HEK293T (cell line): Measurements from ENCODE around the gene SGSH.

Experiments used
- CTCF ChIA-PET: fragments of 350-600 bp; formaldehyde crosslinking; extraction: SDS; loops from one replicate; lab custom pipeline; 2021; ENCODE audit warnings: antibody characterized with exemption, inconsistent platforms; lab: Yijun Ruan, JAX
- POLR2A ChIA-PET: fragments of 350-600 bp; formaldehyde crosslinking; extraction: SDS; loops from one replicate; lab custom pipeline; 2020; ENCODE audit warnings: antibody characterized with exemption, inconsistent platforms; lab: Yijun Ruan, JAX
- DNase-seq: peaks from one replicate; pipeline ENCODE4 v3.0.0; 2012; ENCODE audit warnings: mixed read lengths; ENCODE audit errors: extremely low spot score
- ARNT ChIP-seq: fragments of 450-650 bp; IDR thresholded peaks from 2 replicates; pipeline ENCODE4 v1.6.1; 2017; ENCODE audit warnings: mild to moderate bottlenecking
- BHLHE40 ChIP-seq: fragments of 450-650 bp; IDR thresholded peaks from 2 replicates; pipeline ENCODE4 v1.6.1; 2016; ENCODE audit warnings: mild to moderate bottlenecking, moderate library complexity, borderline replicate concordance
- CTBP1 ChIP-seq: fragments of 450-650 bp; IDR thresholded peaks from 2 replicates; pipeline ENCODE4 v1.6.1; 2016; ENCODE audit warnings: borderline replicate concordance
- ELF4 ChIP-seq: fragments of 450-650 bp; IDR thresholded peaks from 2 replicates; pipeline ENCODE4 v1.6.1; 2017; ENCODE audit warnings: antibody characterized with exemption
- FOXA1 ChIP-seq: fragments of 450-650 bp; IDR thresholded peaks from 2 replicates; pipeline ENCODE4 v1.6.1; 2016; ENCODE audit warnings: mild to moderate bottlenecking
- FOXK2 ChIP-seq: fragments of 450-650 bp; IDR thresholded peaks from 2 replicates; pipeline ENCODE4 v1.6.1; 2016; ENCODE audit warnings: mild to moderate bottlenecking
- FOXM1 ChIP-seq: fragments of 450-650 bp; IDR thresholded peaks from 2 replicates; pipeline ENCODE4 v1.6.1; 2017; ENCODE audit warnings: mild to moderate bottlenecking, borderline replicate concordance
- HDGF ChIP-seq: fragments of 450-650 bp; IDR thresholded peaks from 2 replicates; pipeline ENCODE4 v1.6.1; 2017; ENCODE audit warnings: antibody characterized with exemption, borderline replicate concordance
- L3MBTL2 ChIP-seq: fragments of 450-650 bp; conservative IDR thresholded peaks from 2 replicates; pipeline ENCODE4 v1.6.1; 2016; ENCODE audit warnings: mild to moderate bottlenecking
- LEF1 ChIP-seq: fragments of 450-650 bp; IDR thresholded peaks from 2 replicates; pipeline ENCODE4 v1.6.1; 2017; ENCODE audit warnings: mild to moderate bottlenecking, borderline replicate concordance
- NFRKB ChIP-seq: fragments of 450-650 bp; IDR thresholded peaks from 2 replicates; pipeline ENCODE4 v1.6.1; 2016; ENCODE audit warnings: mild to moderate bottlenecking, moderate library complexity
- SP1 ChIP-seq: fragments of 450-650 bp; IDR thresholded peaks from 2 replicates; pipeline ENCODE4 v1.6.1; 2017
- SUZ12 ChIP-seq: fragments of 450-650 bp; IDR thresholded peaks from 2 replicates; pipeline ENCODE4 v1.6.1; 2016; ENCODE audit warnings: mild to moderate bottlenecking
- TARDBP ChIP-seq: fragments of 450-650 bp; IDR thresholded peaks from 2 replicates; pipeline ENCODE4 v1.6.1; 2016
- ZNF384 ChIP-seq: fragments of 450-650 bp; IDR thresholded peaks from 2 replicates; pipeline ENCODE4 v1.6.1; 2016
- TF ChIP-seq, protein P1 (sequence below): fragments of 450-650 bp; IDR thresholded peaks from 2 replicates; pipeline ENCODE4 v1.6.1; 2016

Gene SGSH

DNA sequence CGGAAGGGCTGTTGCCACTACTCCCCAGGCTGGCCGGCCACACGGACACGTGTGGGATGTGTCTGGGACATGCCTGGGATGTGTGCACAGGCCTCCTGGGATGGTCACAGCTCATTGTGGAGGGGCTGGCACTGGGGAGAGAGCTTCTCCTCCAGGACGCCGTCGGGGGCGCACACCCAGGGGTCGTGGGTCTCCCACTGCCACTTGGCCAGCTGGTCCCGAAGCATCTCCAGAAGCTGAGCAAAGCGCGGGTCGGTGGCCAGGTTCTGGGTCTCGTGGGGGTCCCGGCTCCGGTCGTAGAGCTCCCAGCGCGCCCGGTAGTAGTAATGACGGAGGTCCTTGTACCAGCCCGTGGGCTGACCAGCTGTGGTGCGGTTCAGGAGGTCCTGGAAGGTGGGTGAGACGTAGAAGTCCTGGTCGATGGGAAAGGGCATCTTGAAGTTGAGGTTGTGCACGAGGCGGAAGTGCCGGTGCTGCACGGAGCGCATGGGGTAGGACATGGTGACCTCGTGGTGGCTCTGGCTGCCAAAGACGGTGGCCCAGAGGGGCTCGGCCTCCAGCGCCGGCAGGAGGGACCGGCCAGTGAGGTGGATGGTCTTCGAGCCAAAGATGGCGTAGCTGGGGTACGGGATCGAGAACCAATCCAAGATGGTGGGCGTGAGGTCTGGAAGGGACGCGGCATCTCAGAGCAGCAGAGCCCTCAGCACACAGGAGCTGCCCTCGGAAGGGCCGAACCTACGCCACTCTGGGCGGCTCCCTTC is 9.6 kb downstream of the SGSH start:
- POLR2A ChIA-PET, result interaction anchor here (1.4 kb wide), 1 partner anchor 10 kb away, joined by 4 read pairs; the partner anchor contains the start of genes SGSH and SLC26A11
- DNase-seq, result no peak
- CTCF ChIA-PET, result no interaction called here
- TF ChIP-seq NFRKB (no peak), TARDBP (no peak), LEF1 (no peak), ARNT (no peak), FOXM1 (no peak), SP1 (no peak), FOXK2 (no peak), SUZ12 (no peak), ZNF384 (no peak), HDGF (no peak), BHLHE40 (no peak), L3MBTL2 (no peak), ELF4 (no peak), FOXA1 (no peak), CTBP1 (no peak)
- TF ChIP-seq, protein P1, sequence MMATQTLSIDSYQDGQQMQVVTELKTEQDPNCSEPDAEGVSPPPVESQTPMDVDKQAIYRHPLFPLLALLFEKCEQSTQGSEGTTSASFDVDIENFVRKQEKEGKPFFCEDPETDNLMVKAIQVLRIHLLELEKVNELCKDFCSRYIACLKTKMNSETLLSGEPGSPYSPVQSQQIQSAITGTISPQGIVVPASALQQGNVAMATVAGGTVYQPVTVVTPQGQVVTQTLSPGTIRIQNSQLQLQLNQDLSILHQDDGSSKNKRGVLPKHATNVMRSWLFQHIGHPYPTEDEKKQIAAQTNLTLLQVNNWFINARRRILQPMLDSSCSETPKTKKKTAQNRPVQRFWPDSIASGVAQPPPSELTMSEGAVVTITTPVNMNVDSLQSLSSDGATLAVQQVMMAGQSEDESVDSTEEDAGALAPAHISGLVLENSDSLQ, result no peak

DNA sequence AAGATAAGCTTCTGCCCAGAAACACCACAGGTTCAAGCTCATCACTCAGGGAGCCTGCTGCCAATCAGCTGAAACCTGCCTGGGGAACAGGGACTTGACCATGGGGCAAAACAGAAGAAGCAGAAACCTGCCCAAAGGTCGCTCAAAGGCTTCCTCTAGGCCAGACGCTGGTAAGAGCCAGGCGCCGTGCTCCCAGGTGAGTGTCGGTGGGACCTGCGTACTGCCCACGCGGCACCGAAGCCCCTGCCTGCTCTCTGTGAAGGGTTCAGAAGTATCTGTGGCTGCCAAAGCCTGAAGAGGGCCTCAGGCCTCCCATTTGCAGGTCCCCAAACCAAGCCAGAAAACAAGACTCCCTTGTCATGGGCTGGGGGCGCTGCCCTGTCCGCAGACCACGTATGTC is 10.4 kb downstream of the SGSH start:
- DNase-seq, result no peak
- ChIA-PET CTCF (no interaction called here), POLR2A (no interaction called here)
- TF ChIP-seq L3MBTL2 (no peak), CTBP1 (no peak), ZNF384 (no peak), LEF1 (no peak), ARNT (no peak), NFRKB (no peak), ELF4 (no peak), FOXM1 (no peak), TARDBP (no peak), FOXK2 (no peak), SP1 (no peak)
- TF ChIP-seq, protein P1, result no peak

DNA sequence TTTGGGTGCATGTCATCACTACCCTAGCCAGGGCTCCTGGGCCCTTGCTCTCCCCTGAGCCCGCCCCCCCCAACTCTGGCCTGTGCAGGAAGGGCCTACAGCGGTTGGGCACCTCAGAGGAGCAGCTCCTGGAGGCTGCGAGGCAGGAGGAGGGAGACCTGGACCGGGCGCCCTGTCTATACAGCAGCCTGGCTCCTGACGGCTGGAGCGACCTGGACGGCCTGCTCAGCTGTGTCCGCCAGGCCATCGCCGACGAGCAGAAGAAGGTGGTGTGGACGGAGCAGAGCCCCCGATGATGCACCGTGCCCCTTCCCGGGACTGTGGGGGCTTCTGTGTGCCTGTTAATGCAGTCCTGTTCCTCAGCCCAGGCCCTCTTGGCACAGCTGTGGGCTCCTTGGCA is 12.1 kb downstream of the SGSH start:
- TF ChIP-seq FOXA1 (no peak), L3MBTL2 (no peak), HDGF (no peak), ARNT (no peak), LEF1 (no peak), FOXM1 (no peak), ELF4 (no peak), ZNF384 (no peak), NFRKB (no peak), CTBP1 (no peak), SUZ12 (no peak), BHLHE40 (no peak), FOXK2 (no peak), TARDBP (no peak)
- TF ChIP-seq, protein P1, result no peak
- no peak for DNase-seq
- ChIA-PET POLR2A (no interaction called here), CTCF (no interaction called here)

DNA sequence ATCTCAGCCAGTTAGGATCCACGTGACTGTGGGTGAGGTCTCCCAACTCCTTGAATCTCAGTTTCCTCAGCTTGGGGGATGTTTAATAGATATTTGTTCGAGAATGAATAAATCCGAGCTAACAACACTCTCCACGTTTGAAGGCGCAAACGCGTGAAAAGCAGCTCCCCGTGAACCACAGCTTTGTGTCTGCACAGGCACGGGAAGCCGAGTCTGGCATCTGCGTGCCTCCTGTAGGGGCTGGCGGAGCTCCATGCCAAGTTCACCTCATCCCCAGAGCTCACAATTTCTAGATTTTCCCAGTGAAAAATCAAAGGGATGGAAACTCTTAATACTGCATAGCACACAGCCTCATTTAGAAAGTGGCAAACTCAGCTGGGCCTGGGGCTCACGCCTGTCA is 14.3 kb downstream of the SGSH start:
- ChIA-PET CTCF (interaction anchor here (1.5 kb wide), 1 partner anchor 9 kb away, joined by 3 read pairs; no protein-coding TSS in a partner anchor), POLR2A (no interaction called here)
- no peak for DNase-seq
- TF ChIP-seq ARNT (no peak), HDGF (no peak), TARDBP (no peak), NFRKB (no peak), FOXK2 (no peak), ZNF384 (no peak), BHLHE40 (no peak), FOXA1 (no peak), SUZ12 (no peak), L3MBTL2 (no peak), FOXM1 (no peak)
- TF ChIP-seq, protein P1, result no peak

DNA sequence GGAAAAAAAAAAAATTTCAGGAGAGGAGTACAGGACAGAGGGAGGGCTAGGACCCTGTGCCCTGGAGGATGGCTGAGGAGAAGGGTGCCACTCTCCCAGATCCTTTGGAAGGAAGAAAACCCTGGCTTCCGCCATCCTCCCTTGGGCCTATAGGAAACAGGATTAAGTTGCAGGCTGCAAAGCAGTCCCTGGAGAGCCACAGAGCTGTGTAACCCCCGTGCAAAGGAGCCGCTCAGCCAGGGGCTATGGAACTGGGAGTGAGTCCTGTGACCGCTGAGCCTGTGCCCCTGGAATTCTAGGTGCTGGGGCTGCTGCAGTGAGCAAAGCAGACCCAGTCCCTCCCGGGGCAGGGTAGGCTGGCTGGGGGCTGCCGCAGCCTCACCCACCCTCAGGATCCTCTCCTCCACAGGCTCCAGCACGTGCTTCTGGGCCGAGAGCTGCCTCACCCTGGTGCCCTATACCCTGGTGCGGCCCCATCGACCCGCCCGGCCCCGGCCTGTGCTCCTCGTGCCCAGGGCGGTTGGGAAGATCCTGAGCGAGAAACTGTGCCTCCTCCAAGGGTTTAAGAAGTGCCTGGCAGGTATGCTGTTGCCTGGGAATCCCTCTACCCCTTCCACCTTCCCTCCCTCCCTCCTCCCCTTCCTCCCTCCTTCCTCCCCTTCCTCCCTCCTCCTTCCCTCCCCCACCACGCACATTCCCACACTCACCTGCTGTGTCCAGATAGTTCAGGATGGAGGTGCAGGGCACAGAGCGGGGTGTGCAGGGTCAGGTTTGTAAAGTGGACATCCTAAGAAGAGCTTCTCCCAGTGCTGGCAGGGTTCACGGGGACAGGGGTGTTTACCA is 15.3 kb downstream of the SGSH start:
- TF ChIP-seq FOXK2 (no peak), ARNT (no peak), SUZ12 (no peak), SP1 (no peak)
- no peak for DNase-seq
- ChIA-PET POLR2A (no interaction called here), CTCF (no interaction called here)
